ENCODE results near the gene NOXO1. TPM values are rescaled to one million over a fixed set of nuclear protein-coding genes. Genes with fewer than 3 reads are reported as not detected.

The NOXO1 gene
- total RNA-seq, 1 donor from 2014 or later, result 1.8 TPM

DNA sequence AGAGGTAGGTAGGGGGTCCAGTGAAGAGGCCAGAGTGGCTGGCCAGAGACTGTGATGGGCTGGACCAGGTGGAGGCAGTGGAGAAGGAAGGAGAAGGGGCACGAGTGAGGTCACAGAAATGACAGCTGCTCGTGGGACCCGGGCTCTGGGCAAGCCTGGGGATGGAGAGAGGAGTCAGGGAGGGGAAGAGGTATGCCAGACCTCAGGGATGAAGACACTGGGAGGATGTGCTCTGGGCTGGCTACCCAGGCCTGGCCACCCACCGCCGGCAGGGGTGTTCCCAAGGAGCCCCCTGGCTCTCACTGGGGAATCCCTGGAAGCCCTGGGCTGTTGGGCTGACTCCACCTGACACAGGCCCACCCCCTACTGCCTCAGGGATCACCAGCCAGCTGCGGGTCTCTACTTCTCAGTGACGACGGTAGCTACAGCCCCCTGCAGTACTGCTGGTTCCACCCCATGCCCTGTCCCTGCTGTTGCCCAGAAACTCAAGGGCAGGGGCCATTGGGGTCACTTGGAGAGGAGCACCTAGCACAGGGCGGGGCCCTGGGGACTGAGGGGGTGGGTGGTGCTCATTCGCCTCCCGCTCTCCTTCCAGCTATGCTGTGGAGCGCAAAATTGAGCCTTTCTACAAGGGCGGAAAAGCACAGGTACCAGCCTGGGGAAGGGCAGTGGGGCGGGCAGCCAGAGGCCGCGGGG, 7.7 kb downstream of the NOXO1 start:
- ATAC-seq (no peak), DNase-seq (no peak)
- Histone ChIP-seq H3K4me1 (peaks cover 16% of the 10 kb centered on the region), H3K27me3 (peaks cover 9% of the 10 kb centered on the region), H3K27ac (no peak overlapping the region), H3K9me3 (no peaks in the 10 kb centered on the region), H3K36me3 (peaks cover 45% of the 10 kb centered on the region), H3K4me3 (no peak overlapping the region)
- intact Hi-C loops (cut with DNase I), result no loop called here
- TF ChIP-seq, protein P1, sequence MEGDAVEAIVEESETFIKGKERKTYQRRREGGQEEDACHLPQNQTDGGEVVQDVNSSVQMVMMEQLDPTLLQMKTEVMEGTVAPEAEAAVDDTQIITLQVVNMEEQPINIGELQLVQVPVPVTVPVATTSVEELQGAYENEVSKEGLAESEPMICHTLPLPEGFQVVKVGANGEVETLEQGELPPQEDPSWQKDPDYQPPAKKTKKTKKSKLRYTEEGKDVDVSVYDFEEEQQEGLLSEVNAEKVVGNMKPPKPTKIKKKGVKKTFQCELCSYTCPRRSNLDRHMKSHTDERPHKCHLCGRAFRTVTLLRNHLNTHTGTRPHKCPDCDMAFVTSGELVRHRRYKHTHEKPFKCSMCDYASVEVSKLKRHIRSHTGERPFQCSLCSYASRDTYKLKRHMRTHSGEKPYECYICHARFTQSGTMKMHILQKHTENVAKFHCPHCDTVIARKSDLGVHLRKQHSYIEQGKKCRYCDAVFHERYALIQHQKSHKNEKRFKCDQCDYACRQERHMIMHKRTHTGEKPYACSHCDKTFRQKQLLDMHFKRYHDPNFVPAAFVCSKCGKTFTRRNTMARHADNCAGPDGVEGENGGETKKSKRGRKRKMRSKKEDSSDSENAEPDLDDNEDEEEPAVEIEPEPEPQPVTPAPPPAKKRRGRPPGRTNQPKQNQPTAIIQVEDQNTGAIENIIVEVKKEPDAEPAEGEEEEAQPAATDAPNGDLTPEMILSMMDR (IDR thresholded peaks at IDR 0.05), result no peak

DNA sequence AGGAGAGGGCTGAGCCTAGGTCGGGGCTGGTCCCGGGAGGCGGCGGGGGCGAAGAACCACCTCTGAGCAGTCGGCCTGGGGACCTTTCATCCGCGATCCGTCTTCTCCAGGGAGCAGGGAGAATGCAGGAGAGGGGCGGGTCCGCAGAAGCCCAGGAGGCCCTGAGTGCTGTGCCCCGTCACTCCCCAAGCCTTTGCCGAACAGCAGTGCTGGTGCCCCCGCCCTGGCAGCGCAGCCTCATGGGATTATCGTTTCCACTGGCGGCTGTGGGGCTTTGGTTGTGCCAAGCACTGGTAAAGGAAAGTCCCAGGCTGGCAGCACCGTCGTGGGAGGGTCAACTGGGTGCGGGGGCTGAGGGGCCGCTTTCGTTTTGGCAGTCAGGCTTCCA, 8.8 kb downstream of the NOXO1 start:
- H3K9me3 ChIP-seq, result no peaks in the 10 kb centered on the region
- H3K27ac ChIP-seq, result peak overlapping the region; percentile 91
- H3K4me3 ChIP-seq, result peak overlapping the region; percentile 99
- ATAC-seq (peak; percentile 4), DNase-seq (peak; percentile 70)
- TF ChIP-seq, protein P1 (IDR thresholded peaks at IDR 0.05), result no peak
- intact Hi-C loops (cut with DNase I), result no loop called here
- H3K4me1 ChIP-seq, result peaks cover 16% of the 10 kb centered on the region
- H3K36me3 ChIP-seq, result peaks cover 35% of the 10 kb centered on the region
- H3K27me3 ChIP-seq, result no peaks in the 10 kb centered on the region

DNA sequence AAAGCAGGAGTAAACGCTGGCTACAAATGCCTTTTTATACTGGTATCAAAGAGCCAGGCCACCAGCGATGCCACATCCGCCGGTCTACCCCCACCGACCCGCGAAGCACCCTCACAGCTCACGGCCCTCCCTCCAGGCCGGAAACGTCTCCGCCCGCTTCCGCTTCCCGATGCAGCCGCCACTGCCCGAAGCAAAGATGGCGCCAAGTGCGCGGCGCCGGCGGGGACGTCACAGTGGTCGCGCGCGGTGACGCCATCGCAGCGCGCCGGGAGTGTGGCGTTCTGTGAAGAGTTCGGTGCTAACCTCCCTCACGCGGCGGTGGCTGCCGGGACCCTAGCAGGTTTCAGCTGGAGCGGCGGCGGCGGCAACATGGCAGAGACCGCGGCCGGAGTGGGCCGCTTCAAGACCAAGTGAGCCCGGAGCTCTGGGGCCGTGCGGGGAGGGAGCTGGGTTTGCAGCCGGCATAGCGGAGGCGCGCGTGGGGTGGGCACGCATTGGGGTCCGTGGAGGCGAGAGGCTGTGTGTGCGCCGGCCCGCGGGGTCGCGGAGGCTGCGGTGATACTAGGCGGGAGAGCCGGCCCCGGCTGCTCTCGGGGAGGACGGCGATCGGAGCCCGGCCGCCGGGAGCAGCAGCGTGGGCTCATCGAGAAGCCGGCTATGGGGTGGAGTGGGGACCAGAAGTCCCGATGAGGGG, 9.3 kb downstream of the NOXO1 start, which contains the start of gene TBL3:
TSS of gene TBL3 (plus strand) at position 258 of the 694 bp plus-strand sequence. CDS start at position 370, 112 bp downstream.
- Histone ChIP-seq H3K9me3 (no peaks in the 10 kb centered on the region), H3K36me3 (peaks cover 30% of the 10 kb centered on the region), H3K27me3 (no peaks in the 10 kb centered on the region), H3K4me1 (peaks cover 16% of the 10 kb centered on the region), H3K27ac (peak within 1 kb of the TSS; percentile 91), H3K4me3 (peak within 1 kb of the TSS; percentile 99)
- intact Hi-C loops (cut with DNase I), result no loop called here
- TF ChIP-seq, protein P1 (IDR thresholded peaks at IDR 0.05), result no peak
- DNase-seq, result peak; percentile 97
- ATAC-seq, result peak; percentile 95

DNA sequence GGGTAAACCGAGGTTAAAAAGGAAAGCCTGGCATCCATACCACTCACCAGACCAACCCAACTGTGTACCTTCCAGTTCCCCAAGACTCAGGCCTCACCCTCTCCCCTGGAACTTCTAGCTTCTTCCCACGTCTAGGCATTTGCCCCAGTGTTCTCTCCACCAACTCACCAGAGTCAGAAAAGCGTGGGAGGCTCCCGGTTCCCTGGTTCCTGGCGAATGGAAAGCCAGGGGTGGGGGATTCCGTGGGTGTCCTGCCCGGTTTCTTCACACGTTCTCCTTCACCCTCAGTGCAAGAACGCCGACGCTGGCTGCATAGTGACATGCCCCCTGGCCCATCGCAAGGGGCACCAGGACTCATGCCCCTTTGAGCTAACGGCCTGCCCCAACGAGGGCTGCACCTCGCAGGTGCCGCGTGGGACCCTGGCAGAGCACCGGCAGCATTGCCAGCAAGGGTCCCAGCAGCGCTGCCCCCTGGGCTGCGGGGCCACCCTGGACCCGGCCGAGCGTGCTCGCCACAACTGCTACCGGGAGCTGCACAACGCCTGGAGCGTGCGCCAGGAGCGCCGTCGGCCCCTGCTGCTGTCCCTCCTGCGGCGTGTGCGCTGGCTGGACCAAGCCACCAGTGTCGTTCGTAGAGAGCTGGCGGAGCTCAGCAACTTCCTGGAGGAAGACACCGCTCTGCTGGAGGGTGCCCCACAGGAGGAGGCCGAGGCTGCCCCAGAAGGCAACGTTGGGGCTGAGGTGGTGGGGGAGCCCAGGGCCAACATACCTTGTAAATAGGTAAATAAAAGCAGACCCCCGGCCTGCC, 12.9 kb downstream of the NOXO1 start:
- ATAC-seq, result no peak
- intact Hi-C loops (cut with DNase I), result no loop called here
- Histone ChIP-seq H3K27me3 (no peaks in the 10 kb centered on the region), H3K27ac (no peak overlapping the region), H3K9me3 (no peaks in the 10 kb centered on the region), H3K4me1 (peaks cover 25% of the 10 kb centered on the region), H3K36me3 (no peaks in the 10 kb centered on the region), H3K4me3 (no peak overlapping the region)
- TF ChIP-seq, protein P1 (IDR thresholded peaks at IDR 0.05), result no peak
- DNase-seq, result no peak

DNA sequence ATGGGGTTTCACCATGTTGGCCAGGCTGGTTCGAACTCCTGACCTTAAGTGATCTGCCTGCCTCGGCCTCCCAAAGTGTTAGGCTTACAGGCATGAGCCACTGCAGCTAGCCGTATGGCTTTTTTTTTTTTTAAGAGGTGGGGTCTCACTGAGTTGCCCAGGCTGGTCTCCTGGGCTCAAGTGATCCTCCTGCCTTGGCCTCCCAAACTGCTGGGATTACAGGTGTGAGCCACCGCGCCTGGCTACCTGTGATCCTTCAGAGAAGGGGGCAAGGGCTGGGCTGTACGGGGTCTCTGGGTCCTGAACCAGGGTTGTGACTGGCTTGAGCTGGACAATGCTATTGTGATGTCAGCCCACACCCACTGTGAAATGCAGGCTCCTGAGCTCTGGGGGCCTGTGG, 14.8 kb downstream of the NOXO1 start, which contains the start of gene RNF151:
TSS of gene RNF151 (plus strand) at position 397 of the 400 bp plus-strand sequence. CDS start 26 bp downstream, outside the sequence.
- intact Hi-C loops (cut with DNase I), result no loop called here
- H3K27ac ChIP-seq, result peak within 1 kb of the TSS; percentile 98
- no peaks in the 10 kb centered on the region for H3K9me3 ChIP-seq
- ATAC-seq, result no peak
- H3K4me3 ChIP-seq, result peak within 1 kb of the TSS; percentile 75
- no peaks in the 10 kb centered on the region for H3K27me3 ChIP-seq
- DNase-seq, result no peak
- TF ChIP-seq, protein P1 (IDR thresholded peaks at IDR 0.05), result no peak
- peaks cover 16% of the 10 kb centered on the region for H3K36me3 ChIP-seq
- peaks cover 19% of the 10 kb centered on the region for H3K4me1 ChIP-seq
